HFFc6 (cell line): ENCODE data around the gene F13A1. TPM values are rescaled to one million over a fixed set of nuclear protein-coding genes. Genes with fewer than 3 reads are reported as not detected.

ENCODE experiments used
- DNase-seq: peaks from one replicate; pipeline ENCODE4 v3.0.0-alpha.2; 2018
- H3K27ac Mint-ChIP-seq: 2 replicates; pipeline ENCODE4 v1.8.0; 2020; ENCODE audit warnings: mild to moderate bottlenecking, mixed read lengths
- H3K27me3 Mint-ChIP-seq: 2 replicates; pipeline ENCODE4 v1.8.0; 2021; ENCODE audit warnings: mild to moderate bottlenecking, moderate library complexity, mixed read lengths; ENCODE audit not compliant: insufficient read depth
- H3K36me3 Mint-ChIP-seq: 2 replicates; pipeline ENCODE4 v1.8.0; 2021; ENCODE audit warnings: low read depth, mixed read lengths
- H3K4me1 Mint-ChIP-seq: 2 replicates; pipeline ENCODE4 v1.8.0; 2020; ENCODE audit warnings: low read depth, mixed read lengths
- H3K4me3 Mint-ChIP-seq: 2 replicates; pipeline ENCODE4 v1.8.0; 2020; ENCODE audit warnings: mild to moderate bottlenecking, moderate library complexity, mixed read lengths
- H3K9me3 Mint-ChIP-seq: 2 replicates; pipeline ENCODE4 v1.8.0; 2020; ENCODE audit warnings: mild to moderate bottlenecking, mixed read lengths
- total RNA-seq, 6 experiments: library from RNA; stranded (reverse); fragmentation: NEBNext Ultra II Directional; extraction: Animal tissue kit (Norgen Biotek cat#: 25700); gene quantifications; 2 replicates in 1 of 6; 3 replicates in 5 of 6; pipeline ENCODE4 v1.2.3, GENCODE V29; 2021
- TF ChIP-seq, protein P1 (sequence below): fragments of 200-600 bp; sonication (generic); IDR thresholded peaks from 2 replicates; pipeline ENCODE4 v1.5.0; 2021; ENCODE audit warnings: antibody characterized with exemption, mild to moderate bottlenecking

Gene F13A1
- total RNA-seq, 6 experiments from 2014 or later = 0.06 TPM; not detected in 5

DNA sequence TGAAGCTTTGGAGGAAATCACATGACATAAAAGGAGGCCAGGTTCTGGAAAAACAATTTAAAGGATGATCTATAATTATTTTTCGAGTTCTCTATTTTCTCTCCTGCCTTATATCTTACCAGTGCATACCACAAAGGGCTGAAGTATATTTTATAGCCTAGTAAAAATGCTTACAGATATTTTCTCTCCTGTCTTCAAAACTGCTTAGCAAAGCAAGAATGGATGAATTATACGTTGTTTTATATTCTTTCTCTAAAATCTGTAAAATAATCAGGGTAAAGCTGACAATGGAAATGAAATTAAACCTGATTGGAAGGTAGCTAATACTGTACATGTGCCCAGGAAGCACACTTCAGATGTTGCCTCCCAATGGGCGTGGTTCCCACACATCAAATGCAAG lies 123.7 kb downstream of the F13A1 start:
- H3K36me3 Mint-ChIP-seq = no peaks in the 10 kb centered on the region; the same call in 1 of the 2 replicates
- DNase-seq = no peak
- peaks cover 73% of the 10 kb centered on the region for H3K9me3 Mint-ChIP-seq
- TF ChIP-seq, protein P1, sequence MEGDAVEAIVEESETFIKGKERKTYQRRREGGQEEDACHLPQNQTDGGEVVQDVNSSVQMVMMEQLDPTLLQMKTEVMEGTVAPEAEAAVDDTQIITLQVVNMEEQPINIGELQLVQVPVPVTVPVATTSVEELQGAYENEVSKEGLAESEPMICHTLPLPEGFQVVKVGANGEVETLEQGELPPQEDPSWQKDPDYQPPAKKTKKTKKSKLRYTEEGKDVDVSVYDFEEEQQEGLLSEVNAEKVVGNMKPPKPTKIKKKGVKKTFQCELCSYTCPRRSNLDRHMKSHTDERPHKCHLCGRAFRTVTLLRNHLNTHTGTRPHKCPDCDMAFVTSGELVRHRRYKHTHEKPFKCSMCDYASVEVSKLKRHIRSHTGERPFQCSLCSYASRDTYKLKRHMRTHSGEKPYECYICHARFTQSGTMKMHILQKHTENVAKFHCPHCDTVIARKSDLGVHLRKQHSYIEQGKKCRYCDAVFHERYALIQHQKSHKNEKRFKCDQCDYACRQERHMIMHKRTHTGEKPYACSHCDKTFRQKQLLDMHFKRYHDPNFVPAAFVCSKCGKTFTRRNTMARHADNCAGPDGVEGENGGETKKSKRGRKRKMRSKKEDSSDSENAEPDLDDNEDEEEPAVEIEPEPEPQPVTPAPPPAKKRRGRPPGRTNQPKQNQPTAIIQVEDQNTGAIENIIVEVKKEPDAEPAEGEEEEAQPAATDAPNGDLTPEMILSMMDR = no peak
- H3K4me3 Mint-ChIP-seq = no peak overlapping the region
- H3K27ac Mint-ChIP-seq = no peak overlapping the region
- H3K4me1 Mint-ChIP-seq = no peaks in the 10 kb centered on the region
- no peaks in the 10 kb centered on the region; the same call in 1 of the 2 replicates for H3K27me3 Mint-ChIP-seq

DNA sequence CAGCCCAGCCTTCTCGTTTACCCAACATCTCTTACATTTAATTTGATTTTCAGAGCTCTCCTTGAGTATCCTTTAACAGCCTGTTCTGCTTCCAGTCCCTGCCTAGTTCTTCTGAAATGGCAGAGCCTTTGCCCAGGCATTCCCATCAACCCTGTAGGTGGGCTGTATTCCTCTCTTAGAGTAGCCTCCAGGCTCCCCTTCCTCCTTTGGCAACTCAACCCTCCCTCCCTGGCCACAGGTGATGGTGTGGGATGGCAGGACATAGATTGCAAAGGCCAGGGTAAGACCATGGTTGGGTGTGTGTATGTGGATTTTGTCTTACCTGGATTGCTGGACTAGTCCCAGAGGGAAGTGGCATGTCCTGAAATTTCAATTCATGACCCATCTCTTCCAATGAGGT lies 125.4 kb downstream of the F13A1 start:
- no peaks in the 10 kb centered on the region for H3K27me3 Mint-ChIP-seq
- H3K4me1 Mint-ChIP-seq = no peaks in the 10 kb centered on the region
- H3K9me3 Mint-ChIP-seq = peaks cover 64% of the 10 kb centered on the region
- DNase-seq = no peak
- H3K27ac Mint-ChIP-seq = no peak overlapping the region
- TF ChIP-seq, protein P1 = no peak
- H3K4me3 Mint-ChIP-seq = no peak overlapping the region
- no peaks in the 10 kb centered on the region; the same call in 1 of the 2 replicates for H3K36me3 Mint-ChIP-seq

- no peaks in the 10 kb centered on the region for H3K36me3 Mint-ChIP-seq
- H3K4me3 Mint-ChIP-seq = no peak overlapping the region
- TF ChIP-seq, protein P1 = no peak
- DNase-seq = no peak
- no peak overlapping the region for H3K27ac Mint-ChIP-seq
- H3K9me3 Mint-ChIP-seq = peaks cover 49% of the 10 kb centered on the region
- no peaks in the 10 kb centered on the region for H3K27me3 Mint-ChIP-seq
- no peaks in the 10 kb centered on the region for H3K4me1 Mint-ChIP-seq
These were observed 127.2 kb downstream of the F13A1 start for GRCh38 chr6:6193221-6193745.

- H3K4me1 Mint-ChIP-seq = no peaks in the 10 kb centered on the region
- no peaks in the 10 kb centered on the region for H3K36me3 Mint-ChIP-seq
- H3K27me3 Mint-ChIP-seq = no peaks in the 10 kb centered on the region
- H3K4me3 Mint-ChIP-seq = no peak overlapping the region
- no peak for DNase-seq
- no peak overlapping the region for H3K27ac Mint-ChIP-seq
- TF ChIP-seq, protein P1 = no peak
- peaks cover 46% of the 10 kb centered on the region for H3K9me3 Mint-ChIP-seq
These were observed 128.6 kb downstream of the F13A1 start for GRCh38 chr6:6191909-6192308.

DNA sequence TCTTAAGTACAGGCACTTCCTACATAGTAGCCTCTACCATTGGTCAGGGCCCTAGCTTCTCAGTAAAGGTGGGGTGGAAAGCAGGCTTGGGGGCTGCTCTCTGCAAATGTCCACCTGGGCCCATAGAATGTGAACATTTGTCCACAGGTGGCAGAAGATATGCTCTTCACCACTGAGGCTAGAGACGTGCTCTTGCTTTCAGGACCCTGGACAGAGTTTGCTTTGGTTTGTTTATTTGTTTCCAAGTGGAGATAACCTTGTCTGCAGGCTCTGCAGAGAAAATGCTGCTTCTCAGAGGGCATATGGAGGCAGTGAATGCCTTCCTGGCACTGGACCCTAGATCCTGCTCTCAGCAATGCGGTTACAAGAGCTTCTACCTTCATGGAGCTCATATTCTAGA lies 129.0 kb downstream of the F13A1 start:
- H3K4me1 Mint-ChIP-seq = no peaks in the 10 kb centered on the region
- H3K36me3 Mint-ChIP-seq = no peaks in the 10 kb centered on the region
- no peak overlapping the region for H3K4me3 Mint-ChIP-seq
- H3K27ac Mint-ChIP-seq = no peak overlapping the region
- peaks cover 45% of the 10 kb centered on the region for H3K9me3 Mint-ChIP-seq
- no peak for DNase-seq
- TF ChIP-seq, protein P1 = no peak
- H3K27me3 Mint-ChIP-seq = no peaks in the 10 kb centered on the region

GRCh38 chr6:6180684-6181083 lies 139.8 kb downstream of the F13A1 start:
- DNase-seq = no peak
- no peaks in the 10 kb centered on the region for H3K27me3 Mint-ChIP-seq
- no peaks in the 10 kb centered on the region for H3K4me1 Mint-ChIP-seq
- H3K27ac Mint-ChIP-seq = no peak overlapping the region
- no peak overlapping the region for H3K4me3 Mint-ChIP-seq
- H3K9me3 Mint-ChIP-seq = peaks cover 33% of the 10 kb centered on the region
- no peaks in the 10 kb centered on the region; the same call in 1 of the 2 replicates for H3K36me3 Mint-ChIP-seq
- TF ChIP-seq, protein P1 = no peak
